Colonic mucosa (tissue), 4 donors: ENCODE measurements around the gene IL18BP. TPM values are rescaled to one million over a fixed set of nuclear protein-coding genes. Genes with fewer than 3 reads are reported as not detected.

Experiments
- DNase-seq: peaks from one replicate; pipeline ENCODE4 v3.0.0-alpha.2; 2020
- H3K27ac ChIP-seq: fragments of 200-600 bp; one replicate; pipeline ENCODE4 v1.8.0; 2021
- H3K27me3 ChIP-seq: fragments of 200-600 bp; one replicate; pipeline ENCODE4 v1.8.0; 2021
- H3K36me3 ChIP-seq: fragments of 200-600 bp; one replicate; pipeline ENCODE4 v1.8.0; 2021
- H3K4me1 ChIP-seq: fragments of 200-600 bp; one replicate; pipeline ENCODE4 v1.8.0; 2021; ENCODE audit warnings: mild to moderate bottlenecking
- H3K4me3 ChIP-seq: fragments of 200-600 bp; one replicate; pipeline ENCODE4 v1.8.0; 2021
- H3K9ac ChIP-seq, 2 donors: one replicate each; pipeline ENCODE4 v1.7.0; 2013; ENCODE audit warnings: control low read depth in 2 of 2, low read depth in 2 of 2, low read length in 2 of 2
- H3K9me3 ChIP-seq: fragments of 200-600 bp; one replicate; pipeline ENCODE4 v1.8.0; 2021
- CTCF ChIP-seq: fragments of 200-600 bp; IDR thresholded peaks from one replicate; pipeline ENCODE4 v1.8.0; 2022; ENCODE audit warnings: antibody characterized with exemption, mild to moderate bottlenecking
- intact Hi-C: fragments of 100-400 bp; cut with DNase I; formaldehyde crosslinking; loops from one replicate; pipeline ENCODE4 v1.14.1; 2022
- total RNA-seq, 2 donors: library from RNA; stranded (reverse); fragmentation: NEBNext Ultra II Directional in 1 of 2; extraction: Animal tissue kit (Norgen Biotek cat#: 25700) in 1 of 2; gene quantifications; one replicate each; pipeline ENCODE4 v1.2.1, GENCODE V29; 2021
- donor health status: healthy.
- donor health status: DM: no; HTN: no; CAD: no.
- donor health status: DM: no; HTN: no; CAD: no.

IL18BP gene
- total RNA-seq, 2 donors from 2014 or later: 5.6 to 9.0 TPM

- intact Hi-C loops: no loop called here
- H3K27me3 ChIP-seq: no peaks in the 10 kb centered on the region
- H3K27ac ChIP-seq: peak overlapping the region; percentile 62
- H3K9me3 ChIP-seq: no peaks in the 10 kb centered on the region
- peak overlapping the region in 1 of 2 donors; percentile 48 for H3K9ac ChIP-seq
- peaks cover 3% of the 10 kb centered on the region for H3K4me1 ChIP-seq
- H3K4me3 ChIP-seq: no peak overlapping the region
- no peak for DNase-seq
- no peak for TF ChIP-seq CTCF
- peaks cover 16% of the 10 kb centered on the region for H3K36me3 ChIP-seq
These were observed 653 bp downstream of the IL18BP start for GRCh38 chr11:71999362-71999761.

- Histone ChIP-seq H3K9me3 (no peaks in the 10 kb centered on the region), H3K4me3 (no peak overlapping the region), H3K27ac (peak overlapping the region; percentile 62), H3K9ac (peak overlapping the region; percentile 5 to 48), H3K36me3 (peaks cover 21% of the 10 kb centered on the region), H3K27me3 (no peaks in the 10 kb centered on the region), H3K4me1 (peaks cover 3% of the 10 kb centered on the region)
- no peak for TF ChIP-seq CTCF
- DNase-seq: no peak
- intact Hi-C loops: no loop called here
These were observed 1.1 kb downstream of the IL18BP start for GRCh38 chr11:71999798-72000197.

GRCh38 chr11:72000202-72000867 is 1.6 kb downstream of the IL18BP start:
- Histone ChIP-seq H3K36me3 (peaks cover 26% of the 10 kb centered on the region), H3K9ac (peak overlapping the region in 1 of 2 donors; percentile 28), H3K27ac (peak overlapping the region; percentile 62), H3K27me3 (no peaks in the 10 kb centered on the region), H3K9me3 (no peaks in the 10 kb centered on the region), H3K4me3 (no peak overlapping the region), H3K4me1 (peaks cover 3% of the 10 kb centered on the region)
- intact Hi-C loops: no loop called here
- TF ChIP-seq CTCF: no peak
- DNase-seq: no peak

GRCh38 chr11:72001285-72001684 is 2.6 kb downstream of the IL18BP start:
- Histone ChIP-seq H3K27me3 (no peaks in the 10 kb centered on the region), H3K4me1 (peaks cover 3% of the 10 kb centered on the region), H3K4me3 (no peak overlapping the region), H3K9me3 (no peaks in the 10 kb centered on the region), H3K36me3 (peaks cover 36% of the 10 kb centered on the region), H3K9ac (no peak overlapping the region), H3K27ac (no peak overlapping the region)
- no peak for TF ChIP-seq CTCF
- DNase-seq: no peak
- intact Hi-C loops: no loop called here

- Histone ChIP-seq H3K4me1 (peaks cover 3% of the 10 kb centered on the region), H3K9me3 (no peaks in the 10 kb centered on the region), H3K4me3 (no peak overlapping the region), H3K27me3 (no peaks in the 10 kb centered on the region), H3K36me3 (peaks cover 43% of the 10 kb centered on the region), H3K27ac (no peak overlapping the region), H3K9ac (no peak overlapping the region)
- DNase-seq: no peak
- intact Hi-C loops: no loop called here
- TF ChIP-seq CTCF: no peak
These were observed 3.3 kb downstream of the IL18BP start for GRCh38 chr11:72001834-72002591.
